Stimulated activated naive B cell treated with anti-CD40 and anti-IgM and Interleukin-4, amounts not matched to agents 10 μg/mL and 1 μg/mL and 100 μg/mL, for 72 hours (primary cell): Measurements from ENCODE around the gene ANGPT4.

Source experiments
- ATAC-seq, 2 donors: fragments of 150-1000 bp; cut with Tn5 transposase; replicated peaks; 2 replicates each; pipeline ENCODE4 v1.10.0; 2021; ENCODE audit warnings: moderate library complexity in 1 of 2
- DNase-seq: peaks from one replicate; pipeline ENCODE4 v3.0.0; 2021
- H3K27ac Mint-ChIP-seq: one replicate; pipeline ENCODE4 v1.8.0; 2022; ENCODE audit warnings: mild to moderate bottlenecking, mixed read lengths
- H3K27me3 Mint-ChIP-seq, 2 donors: one replicate each; pipeline ENCODE4 v1.8.0; 2022; ENCODE audit warnings: mixed read lengths in 2 of 2
- H3K36me3 Mint-ChIP-seq, 2 donors: one replicate each; pipeline ENCODE4 v1.8.0; 2022; ENCODE audit warnings: mixed read lengths in 2 of 2, mild to moderate bottlenecking in 1 of 2
- H3K4me1 Mint-ChIP-seq, 2 donors: one replicate each; pipeline ENCODE4 v1.8.0; 2022; ENCODE audit warnings: mixed read lengths in 2 of 2, mild to moderate bottlenecking in 1 of 2
- H3K4me3 Mint-ChIP-seq, 2 donors: one replicate each; pipeline ENCODE4 v1.8.0; 2022; ENCODE audit warnings: mild to moderate bottlenecking in 2 of 2, mixed read lengths in 2 of 2, moderate library complexity in 1 of 2
- H3K9me3 Mint-ChIP-seq, 2 donors: one replicate each; pipeline ENCODE4 v1.8.0; 2022; ENCODE audit warnings: mixed read lengths in 2 of 2, mild to moderate bottlenecking in 1 of 2

ANGPT4 gene

GRCh38 chr20:951384-952169 lies 35.4 kb upstream of the ANGPT4 start:
- no peak overlapping the region for H3K4me3 Mint-ChIP-seq
- H3K4me1 Mint-ChIP-seq: peaks cover 3 to 6% of the 10 kb centered on the region in 2 donors
- no peak for DNase-seq
- H3K27ac Mint-ChIP-seq: no peak overlapping the region
- no peaks in the 10 kb centered on the region for H3K36me3 Mint-ChIP-seq
- ATAC-seq: no peak
- H3K27me3 Mint-ChIP-seq: peaks cover 56 to 66% of the 10 kb centered on the region in 2 donors
- no peaks in the 10 kb centered on the region for H3K9me3 Mint-ChIP-seq

- Mint-ChIP-seq H3K27me3 (peaks cover 49 to 55% of the 10 kb centered on the region in 2 donors), H3K36me3 (no peaks in the 10 kb centered on the region), H3K4me1 (no peaks in the 10 kb centered on the region), H3K27ac (no peak overlapping the region), H3K9me3 (no peaks in the 10 kb centered on the region), H3K4me3 (no peak overlapping the region)
- ATAC-seq (no peak), DNase-seq (no peak)
These were observed 33.6 kb upstream of the ANGPT4 start for GRCh38 chr20:949717-950116.

- ATAC-seq (no peak), DNase-seq (no peak)
- H3K9me3 Mint-ChIP-seq: no peaks in the 10 kb centered on the region
- H3K27ac Mint-ChIP-seq: no peak overlapping the region
- peaks cover 40 to 42% of the 10 kb centered on the region in 2 donors for H3K27me3 Mint-ChIP-seq
- H3K36me3 Mint-ChIP-seq: no peaks in the 10 kb centered on the region
- H3K4me1 Mint-ChIP-seq: no peaks in the 10 kb centered on the region
- no peak overlapping the region for H3K4me3 Mint-ChIP-seq
These were observed 30.7 kb upstream of the ANGPT4 start for GRCh38 chr20:946826-947225.

DNA sequence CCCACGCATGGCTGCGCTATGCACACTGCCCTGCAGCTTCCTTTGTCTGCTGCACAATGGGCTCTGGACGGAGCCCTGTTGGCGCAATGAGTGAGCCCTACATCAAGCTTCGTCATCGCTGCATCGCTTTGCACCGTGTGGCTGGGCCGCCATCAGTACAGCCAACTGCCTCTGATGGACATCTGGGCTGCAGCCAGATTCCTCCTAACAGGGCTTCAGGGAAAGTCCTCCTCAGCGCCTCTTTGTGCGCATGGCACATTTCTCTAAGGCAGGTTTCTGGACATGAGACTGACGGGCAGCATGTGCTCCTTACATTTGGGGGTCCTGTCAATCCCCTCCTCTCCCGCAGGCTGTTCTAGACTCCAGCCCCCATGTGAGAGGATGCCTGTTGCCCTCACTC lies 29.7 kb upstream of the ANGPT4 start:
- Mint-ChIP-seq H3K4me1 (no peaks in the 10 kb centered on the region), H3K9me3 (no peaks in the 10 kb centered on the region), H3K4me3 (no peak overlapping the region), H3K27me3 (peaks cover 40 to 46% of the 10 kb centered on the region in 2 donors), H3K27ac (no peak overlapping the region), H3K36me3 (no peaks in the 10 kb centered on the region)
- no peak for DNase-seq
- ATAC-seq: no peak

- DNase-seq (no peak), ATAC-seq (no peak)
- no peaks in the 10 kb centered on the region for H3K9me3 Mint-ChIP-seq
- no peaks in the 10 kb centered on the region for H3K36me3 Mint-ChIP-seq
- H3K27me3 Mint-ChIP-seq: peaks cover 40 to 45% of the 10 kb centered on the region in 2 donors
- H3K27ac Mint-ChIP-seq: no peak overlapping the region
- H3K4me3 Mint-ChIP-seq: no peak overlapping the region
- no peaks in the 10 kb centered on the region for H3K4me1 Mint-ChIP-seq
These were observed 28.8 kb upstream of the ANGPT4 start for GRCh38 chr20:944774-945410.

DNA sequence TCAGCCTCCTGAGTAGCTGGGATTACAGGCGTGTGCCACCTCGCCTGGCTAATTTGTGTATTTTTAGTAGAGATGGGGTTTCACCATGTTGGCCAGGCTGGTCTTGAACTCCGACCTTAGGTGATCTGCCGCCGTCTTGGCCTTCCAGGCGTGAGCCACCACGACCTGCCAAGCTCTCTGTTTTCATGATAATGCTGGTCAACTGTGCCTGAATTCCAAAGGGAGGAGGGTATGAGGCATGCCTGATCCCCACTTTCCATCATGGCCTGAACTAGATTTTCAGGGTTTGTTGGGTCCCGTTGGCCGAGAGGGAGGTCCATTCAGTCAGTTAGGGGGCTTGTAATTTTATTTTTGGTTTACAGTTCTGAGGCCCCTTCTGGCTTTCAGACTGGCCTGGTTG lies 28.0 kb upstream of the ANGPT4 start:
- no peak for ATAC-seq
- H3K27me3 Mint-ChIP-seq: peaks cover 39 to 50% of the 10 kb centered on the region in 2 donors
- DNase-seq: no peak
- H3K4me1 Mint-ChIP-seq: no peaks in the 10 kb centered on the region
- H3K36me3 Mint-ChIP-seq: no peaks in the 10 kb centered on the region
- H3K9me3 Mint-ChIP-seq: no peaks in the 10 kb centered on the region
- H3K27ac Mint-ChIP-seq: no peak overlapping the region
- H3K4me3 Mint-ChIP-seq: no peak overlapping the region

DNA sequence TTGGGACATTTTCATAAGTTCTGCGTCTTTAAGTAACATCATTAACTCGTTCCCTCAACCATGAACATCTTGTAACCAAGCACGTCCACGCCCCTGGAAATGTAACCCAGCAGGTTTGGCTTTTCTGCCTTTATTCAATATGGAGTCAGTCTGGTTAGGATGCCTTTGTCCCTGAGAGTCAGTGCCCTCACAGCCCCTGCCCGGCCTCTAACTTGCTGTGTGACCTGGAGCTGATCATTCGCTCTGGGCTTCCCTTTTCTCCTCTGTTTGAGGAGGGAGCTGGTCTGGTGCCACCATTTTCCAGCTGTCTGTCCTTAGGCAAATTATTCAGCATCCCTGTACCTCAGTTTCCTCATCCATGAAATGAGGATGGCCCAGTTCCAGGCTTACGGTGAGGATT lies 26.5 kb upstream of the ANGPT4 start:
- Mint-ChIP-seq H3K9me3 (peaks cover 0 to 3% of the 10 kb centered on the region in 2 donors), H3K4me1 (no peaks in the 10 kb centered on the region), H3K4me3 (no peak overlapping the region), H3K27ac (no peak overlapping the region), H3K36me3 (no peaks in the 10 kb centered on the region), H3K27me3 (peaks cover 35 to 50% of the 10 kb centered on the region in 2 donors)
- DNase-seq (no peak), ATAC-seq (no peak)

GRCh38 chr20:940926-941325 lies 24.8 kb upstream of the ANGPT4 start:
- H3K27me3 Mint-ChIP-seq: peaks cover 27 to 40% of the 10 kb centered on the region in 2 donors
- DNase-seq: no peak
- peaks cover 0 to 3% of the 10 kb centered on the region in 2 donors for H3K9me3 Mint-ChIP-seq
- H3K4me1 Mint-ChIP-seq: no peaks in the 10 kb centered on the region
- no peak overlapping the region for H3K27ac Mint-ChIP-seq
- no peaks in the 10 kb centered on the region for H3K36me3 Mint-ChIP-seq
- H3K4me3 Mint-ChIP-seq: no peak overlapping the region
- no peak for ATAC-seq

GRCh38 chr20:939606-940005 lies 23.5 kb upstream of the ANGPT4 start:
- H3K27me3 Mint-ChIP-seq: peaks cover 28 to 41% of the 10 kb centered on the region in 2 donors
- no peak for ATAC-seq
- no peak overlapping the region for H3K4me3 Mint-ChIP-seq
- no peaks in the 10 kb centered on the region for H3K4me1 Mint-ChIP-seq
- no peak overlapping the region for H3K27ac Mint-ChIP-seq
- peaks cover 0 to 3% of the 10 kb centered on the region in 2 donors for H3K9me3 Mint-ChIP-seq
- H3K36me3 Mint-ChIP-seq: no peaks in the 10 kb centered on the region
- DNase-seq: no peak

DNA sequence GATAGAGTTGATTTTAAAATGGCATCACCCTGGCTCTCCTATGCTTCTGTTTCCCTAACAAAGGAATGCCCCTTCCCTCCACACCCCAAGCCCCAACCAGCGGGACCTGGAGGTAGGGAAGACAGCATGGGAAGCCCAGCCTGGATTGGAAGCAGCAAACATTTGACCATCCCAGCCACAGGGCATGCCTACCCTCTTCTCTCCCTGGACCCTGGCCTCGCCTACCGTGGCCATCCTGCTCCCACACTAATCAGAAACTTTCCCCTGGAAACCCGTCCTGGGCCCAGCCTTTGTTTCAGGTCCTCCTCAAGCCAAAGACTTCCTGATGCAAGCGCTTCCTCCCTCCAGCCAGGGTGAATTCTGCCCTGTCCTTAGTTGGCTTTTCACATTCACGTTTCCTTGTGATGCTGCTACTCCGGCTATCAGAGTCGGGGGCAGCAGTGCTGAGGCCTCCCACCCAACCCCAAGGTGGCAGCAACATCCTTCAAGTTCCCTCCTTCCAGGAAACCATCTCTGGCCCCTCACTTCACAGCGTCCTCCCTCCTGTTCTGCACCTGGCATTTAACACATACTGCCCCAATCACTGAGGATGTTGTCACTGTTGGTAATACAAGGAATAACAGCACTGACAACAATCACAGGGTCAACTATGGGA lies 18.2 kb upstream of the ANGPT4 start:
- no peak overlapping the region for H3K4me3 Mint-ChIP-seq
- no peak for DNase-seq
- H3K4me1 Mint-ChIP-seq: no peaks in the 10 kb centered on the region
- ATAC-seq: no peak
- H3K36me3 Mint-ChIP-seq: peaks cover 2 to 6% of the 10 kb centered on the region in 2 donors
- H3K27ac Mint-ChIP-seq: no peak overlapping the region
- H3K9me3 Mint-ChIP-seq: peaks cover 11 to 14% of the 10 kb centered on the region in 2 donors
- peaks cover 17 to 22% of the 10 kb centered on the region in 2 donors for H3K27me3 Mint-ChIP-seq

DNA sequence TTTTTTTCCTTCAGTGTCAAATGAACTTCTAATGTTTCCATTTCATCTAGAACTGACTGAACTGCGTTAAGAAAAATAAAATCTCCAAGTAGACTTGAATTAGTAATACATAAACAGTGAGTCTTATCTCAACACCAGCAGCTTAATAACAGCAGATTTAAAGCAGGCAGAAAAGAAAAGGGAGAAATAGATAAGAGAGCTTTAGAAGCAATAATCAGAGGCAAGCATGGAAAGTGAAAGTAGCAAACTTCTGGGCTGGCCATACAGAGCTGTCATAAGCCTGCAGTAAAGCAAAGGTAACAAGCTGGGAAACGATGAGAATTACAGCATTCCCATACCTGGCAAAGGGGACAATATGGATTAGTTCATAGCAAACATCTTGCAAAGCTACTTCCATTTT lies 16.9 kb upstream of the ANGPT4 start:
- ATAC-seq (no peak), DNase-seq (no peak)
- Mint-ChIP-seq H3K27ac (no peak overlapping the region), H3K36me3 (peaks cover 2 to 6% of the 10 kb centered on the region in 2 donors), H3K4me1 (no peaks in the 10 kb centered on the region), H3K9me3 (peaks cover 11 to 12% of the 10 kb centered on the region in 2 donors), H3K27me3 (peaks cover 12 to 14% of the 10 kb centered on the region in 2 donors), H3K4me3 (no peak overlapping the region)

- Mint-ChIP-seq H3K36me3 (peaks cover 2 to 6% of the 10 kb centered on the region in 2 donors), H3K9me3 (peaks cover 10 to 11% of the 10 kb centered on the region in 2 donors), H3K27ac (no peak overlapping the region), H3K4me1 (no peaks in the 10 kb centered on the region), H3K27me3 (peaks cover 19 to 27% of the 10 kb centered on the region in 2 donors), H3K4me3 (no peak overlapping the region)
- DNase-seq (no peak), ATAC-seq (no peak)
These were observed 15.3 kb upstream of the ANGPT4 start for GRCh38 chr20:931401-931800.

DNA sequence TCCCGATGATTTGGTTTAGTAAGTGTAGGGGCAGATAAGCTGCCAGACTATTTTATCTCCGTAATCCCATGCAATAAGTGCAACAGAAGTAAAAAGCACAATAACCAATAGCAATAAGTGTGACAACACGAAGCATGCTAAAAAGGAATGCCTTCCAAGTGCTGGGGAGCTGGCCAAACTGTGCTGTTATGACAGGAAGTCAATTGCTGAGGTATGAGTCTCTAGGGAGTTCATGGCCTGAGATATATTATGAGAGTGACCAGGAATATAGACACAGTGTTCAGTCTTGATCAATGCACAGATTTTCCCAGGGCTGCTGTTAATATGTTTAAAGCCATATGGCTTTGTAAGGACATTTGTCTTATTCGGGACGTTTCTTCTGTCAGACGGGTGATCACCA lies 10.5 kb upstream of the ANGPT4 start:
- peaks cover 7% of the 10 kb centered on the region in 2 donors for H3K9me3 Mint-ChIP-seq
- peaks cover under 1 to 2% of the 10 kb centered on the region in 2 donors for H3K36me3 Mint-ChIP-seq
- no peaks in the 10 kb centered on the region for H3K4me1 Mint-ChIP-seq
- ATAC-seq: no peak
- no peak for DNase-seq
- no peak overlapping the region for H3K4me3 Mint-ChIP-seq
- H3K27me3 Mint-ChIP-seq: peaks cover 27 to 33% of the 10 kb centered on the region in 2 donors
- no peak overlapping the region for H3K27ac Mint-ChIP-seq

GRCh38 chr20:925516-925915 lies 9.4 kb upstream of the ANGPT4 start:
- Mint-ChIP-seq H3K27me3 (peaks cover 28 to 40% of the 10 kb centered on the region in 2 donors), H3K4me3 (no peak overlapping the region), H3K36me3 (no peaks in the 10 kb centered on the region), H3K4me1 (no peaks in the 10 kb centered on the region), H3K27ac (no peak overlapping the region), H3K9me3 (no peaks in the 10 kb centered on the region)
- ATAC-seq (no peak), DNase-seq (no peak)
